PC-3 (cell line): ENCODE measurements around the gene GPC1. TPM values are rescaled to one million over a fixed set of nuclear protein-coding genes. Genes with fewer than 3 reads are reported as not detected.

Experiments used
- ATAC-seq: fragments of 200-7000 bp; cut with Tn5 transposase; 2 replicates; pipeline ENCODE4 v1.9.1; 2020; ENCODE audit warnings: mild to moderate bottlenecking, moderate library complexity
- BruUV-seq: library from RNA; stranded (reverse); fragments of 400-500 nt; replicated peaks from 2 replicates; lab custom pipeline; 2021; lab: Mats Ljungman, UMichigan
- CTCF ChIA-PET: fragments of 300-600 bp; sonication (Branson Sonifier 250); formaldehyde crosslinking; loops from one replicate; lab custom pipeline; 2022; ENCODE audit warnings: antibody characterized with exemption; lab: Charles Lee
- POLR2A ChIA-PET: fragments of 300-600 bp; sonication (Branson Sonifier 250); formaldehyde crosslinking; loops from one replicate; lab custom pipeline; 2022; ENCODE audit warnings: antibody characterized with exemption; ENCODE audit not compliant: unreplicated experiment; lab: Charles Lee
- DNase-seq: peaks from one replicate; pipeline ENCODE4 v3.0.0-alpha.2; 2015
- H2AFZ ChIP-seq: fragments of 300-600 bp; sonication (generic); 2 replicates; pipeline ENCODE4 v1.6.0; 2016; ENCODE audit warnings: antibody characterized with exemption, low read length
- H3F3A ChIP-seq: fragments of 300-600 bp; sonication (generic); one replicate; pipeline ENCODE4 v1.6.0; 2017; ENCODE audit warnings: antibody characterized with exemption, low read length, control low read depth, mild to moderate bottlenecking; ENCODE audit not compliant: unreplicated experiment
- H3K27ac ChIP-seq: fragments of 300-600 bp; sonication (generic); 2 replicates; pipeline ENCODE4 v1.5.1; 2016; ENCODE audit warnings: mild to moderate bottlenecking, low read length
- H3K27me3 ChIP-seq: fragments of 300-600 bp; sonication (generic); 2 replicates; pipeline ENCODE4 v1.6.1; 2016; ENCODE audit warnings: low read length, mixed read lengths
- H3K36me3 ChIP-seq: fragments of 300-600 bp; sonication (generic); 2 replicates; pipeline ENCODE4 v1.6.1; 2016; ENCODE audit warnings: low read depth, mixed run types, low read length, mixed read lengths
- H3K4me1 ChIP-seq: fragments of 300-600 bp; sonication (generic); 2 replicates; pipeline ENCODE4 v1.5.1; 2016; ENCODE audit warnings: low read length; ENCODE audit not compliant: insufficient read depth
- H3K4me2 ChIP-seq: fragments of 300-600 bp; sonication (generic); 2 replicates; pipeline ENCODE4 v1.6.0; 2016; ENCODE audit warnings: low read length
- H3K4me3 ChIP-seq: fragments of 300-600 bp; sonication (generic); 2 replicates; pipeline ENCODE4 v1.5.1; 2016; ENCODE audit warnings: mild to moderate bottlenecking, low read length, mixed read lengths
- H3K79me2 ChIP-seq: fragments of 300-600 bp; sonication (generic); 2 replicates; pipeline ENCODE4 v1.6.1; 2017; ENCODE audit warnings: low read length, mixed read lengths
- H3K9ac ChIP-seq: fragments of 300-600 bp; sonication (generic); 2 replicates; pipeline ENCODE4 v1.6.0; 2016; ENCODE audit warnings: mild to moderate bottlenecking, low read length
- H3K9me2 ChIP-seq: fragments of 300-600 bp; sonication (generic); replicated peaks from 2 replicates; pipeline ENCODE4 v1.6.1; 2016; ENCODE audit warnings: mixed run types, low read length, mixed read lengths
- H3K9me3 ChIP-seq: fragments of 300-600 bp; sonication (generic); 2 replicates; pipeline ENCODE4 v1.6.1; 2016; ENCODE audit warnings: low read length, mixed read lengths
- H4K20me1 ChIP-seq: fragments of 300-600 bp; sonication (generic); 2 replicates; pipeline ENCODE4 v1.6.1; 2016; ENCODE audit warnings: low read length, mixed read lengths
- CTCF ChIP-seq: fragments of 300-600 bp; sonication (generic); conservative IDR thresholded peaks from 2 replicates; pipeline ENCODE4 v1.5.1; 2017; ENCODE audit warnings: antibody characterized with exemption, low read depth, mild to moderate bottlenecking, low read length
- EZH2 ChIP-seq: fragments of 300-600 bp; sonication (generic); IDR thresholded peaks from one replicate; pipeline ENCODE4 v1.6.1; 2017; ENCODE audit warnings: antibody characterized with exemption, mild to moderate bottlenecking, low read length; ENCODE audit not compliant: unreplicated experiment
- EZH2phosphoT487 ChIP-seq: fragments of 300-600 bp; sonication (generic); IDR thresholded peaks from 2 replicates; pipeline ENCODE4 v1.6.1; 2018; ENCODE audit warnings: mild to moderate bottlenecking, antibody characterized with exemption, low read length, borderline replicate concordance
- intact Hi-C: fragments of 100-400 bp; cut with micrococcal nuclease; formaldehyde crosslinking; loops from 2 replicates; pipeline ENCODE4 v1.9.0; 2023
- total RNA-seq: library from RNA; depleted of rRNA; stranded (reverse); fragments of >200 nt; gene quantifications from 2 replicates; pipeline ENCODE4 v1.2.3, GENCODE V29; 2014

The GPC1 gene
- total RNA-seq, 1 experiment from 2014 or later = 37.1 TPM

- no peaks in the 10 kb centered on the region for H3K36me3 ChIP-seq
- H3K9me3 ChIP-seq = no peaks in the 10 kb centered on the region
- CTCF ChIA-PET = no interaction called here
- peaks cover 20% of the 10 kb centered on the region for H4K20me1 ChIP-seq
- H3K9me2 ChIP-seq = no peaks in the 10 kb centered on the region
- DNase-seq (no peak), ATAC-seq (no peak)
- peaks cover 27% of the 10 kb centered on the region for H3K79me2 ChIP-seq
- no peak overlapping the region for H3K4me3 ChIP-seq
- H3K4me2 ChIP-seq = no peak overlapping the region
- H3K27me3 ChIP-seq = no peaks in the 10 kb centered on the region
- no peaks in the 10 kb centered on the region for H3F3A ChIP-seq
- H3K4me1 ChIP-seq = peaks cover 6% of the 10 kb centered on the region; the same call in 1 of the 2 replicates
- BruUV-seq = no TSS peak
- intact Hi-C loops = no loop called here
- no peak overlapping the region for H3K27ac ChIP-seq
- TF ChIP-seq EZH2phosphoT487 = no peak
- no peak for TF ChIP-seq EZH2
- TF ChIP-seq CTCF = no peak
- no peak overlapping the region for H2AFZ ChIP-seq
- no peak overlapping the region for H3K9ac ChIP-seq
- POLR2A ChIA-PET = no interaction called here
Measured at GRCh38 chr2:240441993-240442411, 6.5 kb downstream of the GPC1 start.

- H4K20me1 ChIP-seq = peaks cover 13% of the 10 kb centered on the region
- TF ChIP-seq CTCF = no peak
- no peak for TF ChIP-seq EZH2
- TF ChIP-seq EZH2phosphoT487 = no peak
- no peak overlapping the region for H3K27ac ChIP-seq
- H3K4me1 ChIP-seq = 0 out of 2 replicates have a peak, but pooled peaks cover 2% of the 10 kb centered on the region
- BruUV-seq = no TSS peak
- no peaks in the 10 kb centered on the region for H3F3A ChIP-seq
- no peak overlapping the region for H3K4me3 ChIP-seq
- no peaks in the 10 kb centered on the region for H3K27me3 ChIP-seq
- H2AFZ ChIP-seq = no peak overlapping the region
- ChIA-PET CTCF (no interaction called here), POLR2A (no interaction called here)
- no peak for ATAC-seq
- intact Hi-C loops = no loop called here
- no peaks in the 10 kb centered on the region for H3K9me2 ChIP-seq
- H3K9ac ChIP-seq = no peak overlapping the region
- H3K79me2 ChIP-seq = peaks cover 16% of the 10 kb centered on the region
- DNase-seq = no peak
- no peak overlapping the region for H3K4me2 ChIP-seq
- H3K36me3 ChIP-seq = no peaks in the 10 kb centered on the region
- H3K9me3 ChIP-seq = no peaks in the 10 kb centered on the region
Measured at GRCh38 chr2:240442891-240443715, 7.6 kb downstream of the GPC1 start.

GRCh38 chr2:240443891-240444301, 8.4 kb downstream of the GPC1 start:
- Histone ChIP-seq H3K4me2 (no peak overlapping the region), H3K9me3 (no peaks in the 10 kb centered on the region), H3K36me3 (no peaks in the 10 kb centered on the region), H3K4me1 (0 out of 2 replicates have a peak, but pooled peaks cover 2% of the 10 kb centered on the region), H3F3A (no peaks in the 10 kb centered on the region), H4K20me1 (peaks cover 7% of the 10 kb centered on the region; the same call in 1 of the 2 replicates), H3K9me2 (no peaks in the 10 kb centered on the region), H3K27me3 (no peaks in the 10 kb centered on the region), H2AFZ (no peak overlapping the region), H3K4me3 (no peak overlapping the region), H3K79me2 (peaks cover 9% of the 10 kb centered on the region), H3K9ac (no peak overlapping the region), H3K27ac (no peak overlapping the region)
- ChIA-PET POLR2A (no interaction called here), CTCF (no interaction called here)
- BruUV-seq = no TSS peak
- DNase-seq = no peak
- intact Hi-C loops = no loop called here
- TF ChIP-seq EZH2 = no peak
- no peak for TF ChIP-seq CTCF
- TF ChIP-seq EZH2phosphoT487 = no peak
- peak; percentile 48; the same call in 1 of the 2 replicates for ATAC-seq
